ENCODE measurements around the gene C17orf75.

DNA sequence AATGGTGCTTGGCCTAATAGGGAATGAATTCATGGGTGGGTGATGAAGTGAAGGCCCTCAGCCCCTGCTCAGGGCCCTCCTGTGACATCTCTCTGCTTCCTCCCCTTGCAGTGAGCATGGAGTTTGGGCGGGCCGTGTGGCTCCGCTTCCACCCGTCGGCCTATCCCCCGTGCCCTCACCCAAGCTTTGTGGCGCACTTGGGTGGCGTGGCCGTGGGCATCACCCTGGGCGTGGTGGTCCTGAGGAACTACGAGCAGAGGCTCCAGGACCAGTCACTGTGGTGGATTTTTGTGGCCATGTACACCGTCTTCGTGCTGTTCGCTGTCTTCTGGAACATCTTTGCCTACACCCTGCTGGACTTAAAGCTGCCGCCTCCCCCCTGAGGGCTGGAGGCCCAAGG lies 21.1 kb downstream of the C17orf75 start:
- TF ChIP-seq, protein P1, sequence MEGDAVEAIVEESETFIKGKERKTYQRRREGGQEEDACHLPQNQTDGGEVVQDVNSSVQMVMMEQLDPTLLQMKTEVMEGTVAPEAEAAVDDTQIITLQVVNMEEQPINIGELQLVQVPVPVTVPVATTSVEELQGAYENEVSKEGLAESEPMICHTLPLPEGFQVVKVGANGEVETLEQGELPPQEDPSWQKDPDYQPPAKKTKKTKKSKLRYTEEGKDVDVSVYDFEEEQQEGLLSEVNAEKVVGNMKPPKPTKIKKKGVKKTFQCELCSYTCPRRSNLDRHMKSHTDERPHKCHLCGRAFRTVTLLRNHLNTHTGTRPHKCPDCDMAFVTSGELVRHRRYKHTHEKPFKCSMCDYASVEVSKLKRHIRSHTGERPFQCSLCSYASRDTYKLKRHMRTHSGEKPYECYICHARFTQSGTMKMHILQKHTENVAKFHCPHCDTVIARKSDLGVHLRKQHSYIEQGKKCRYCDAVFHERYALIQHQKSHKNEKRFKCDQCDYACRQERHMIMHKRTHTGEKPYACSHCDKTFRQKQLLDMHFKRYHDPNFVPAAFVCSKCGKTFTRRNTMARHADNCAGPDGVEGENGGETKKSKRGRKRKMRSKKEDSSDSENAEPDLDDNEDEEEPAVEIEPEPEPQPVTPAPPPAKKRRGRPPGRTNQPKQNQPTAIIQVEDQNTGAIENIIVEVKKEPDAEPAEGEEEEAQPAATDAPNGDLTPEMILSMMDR (IDR thresholded peaks at IDR 0.05; ENCODE audit: low read depth, low read length, poor library complexity, severe bottlenecking): no peak
- TF ChIP-seq EZH2phosphoT487 (IDR thresholded peaks at IDR 0.05; ENCODE audit: borderline replicate concordance, low read length): no peak
